Hepatocyte (in vitro differentiated cells): Measurements from ENCODE around the gene ASIC1. TPM values are rescaled to one million over a fixed set of nuclear protein-coding genes. Genes with fewer than 3 reads are reported as not detected.

ENCODE experiments used
- DNase-seq: peaks from one replicate; pipeline ENCODE4 v3.0.0-alpha.2; 2016; ENCODE audit warnings: low spot score
- H2AFZ ChIP-seq: fragments of 200-600 bp; sonication (generic); 2 replicates; pipeline ENCODE4 v1.6.0; 2016; ENCODE audit warnings: antibody characterized with exemption, mild to moderate bottlenecking
- H3K27ac ChIP-seq: fragments of 200-600 bp; sonication (generic); 2 replicates; pipeline ENCODE4 v1.5.1; 2016; ENCODE audit warnings: mild to moderate bottlenecking
- H3K27me3 ChIP-seq: fragments of 200-600 bp; sonication (generic); 2 replicates; pipeline ENCODE4 v1.6.1; 2016
- H3K36me3 ChIP-seq: fragments of 200-600 bp; sonication (generic); replicated peaks from 2 replicates; pipeline ENCODE4 v1.5.1; 2016; ENCODE audit warnings: low read depth; ENCODE audit not compliant: insufficient read depth
- H3K4me1 ChIP-seq: fragments of 200-600 bp; sonication (generic); 2 replicates; pipeline ENCODE4 v1.5.1; 2016; ENCODE audit warnings: mild to moderate bottlenecking, moderate library complexity; ENCODE audit not compliant: insufficient read depth
- H3K4me2 ChIP-seq: fragments of 200-600 bp; sonication (generic); 2 replicates; pipeline ENCODE4 v1.6.0; 2016
- H3K4me3 ChIP-seq: fragments of 200-600 bp; sonication (generic); 2 replicates; pipeline ENCODE4 v1.5.1; 2016; ENCODE audit warnings: mild to moderate bottlenecking
- H3K79me2 ChIP-seq: fragments of 200-600 bp; sonication (generic); 2 replicates; pipeline ENCODE4 v1.6.0; 2017; ENCODE audit warnings: mild to moderate bottlenecking
- H3K9me2 ChIP-seq: fragments of 200-600 bp; sonication (generic); replicated peaks from 2 replicates; pipeline ENCODE4 v1.6.0; 2017; ENCODE audit warnings: mild to moderate bottlenecking; ENCODE audit not compliant: insufficient read depth
- H3K9me3 ChIP-seq: fragments of 200-600 bp; sonication (generic); 2 replicates; pipeline ENCODE4 v1.5.1; 2016; ENCODE audit warnings: low read depth, mild to moderate bottlenecking
- H4K20me1 ChIP-seq: fragments of 200-600 bp; sonication (generic); 2 replicates; pipeline ENCODE4 v1.6.0; 2016; ENCODE audit warnings: mild to moderate bottlenecking; ENCODE audit not compliant: insufficient read depth, poor library complexity, severe bottlenecking
- EZH2 ChIP-seq: fragments of 200-600 bp; sonication (generic); IDR thresholded peaks from 2 replicates; pipeline ENCODE4 v1.6.1; 2016; ENCODE audit warnings: antibody characterized with exemption, mild to moderate bottlenecking, borderline replicate concordance
- EZH2phosphoT487 ChIP-seq: fragments of 200-600 bp; sonication (generic); IDR thresholded peaks from one replicate; pipeline ENCODE4 v1.6.1; 2018; ENCODE audit warnings: antibody characterized with exemption, mild to moderate bottlenecking, low read depth, moderate library complexity; ENCODE audit not compliant: unreplicated experiment, severe bottlenecking
- WGBS: methylation state at CpG from one replicate; pipeline ENCODE4 v1.1.6; 2016; ENCODE audit warnings: low lambda C conversion rate; ENCODE audit errors: missing lambda C conversion rate; 5-methylcytosine and 5-hydroxymethylcytosine counted together
- polyA plus RNA-seq: library from polyadenylated mRNA; unstranded; fragments of >200 nt; fragmentation: Nextera tagmentation; extraction: Ambion mirVana; gene quantifications from 2 replicates; pipeline ENCODE4 v1.2.1, GENCODE V29; 2016
- total RNA-seq: library from RNA; depleted of rRNA; stranded (reverse); fragments of >200 nt; gene quantifications from 2 replicates; pipeline ENCODE4 v1.2.3, GENCODE V29; 2014
- TF ChIP-seq, protein P1 (sequence below): fragments of 200-600 bp; sonication (generic); IDR thresholded peaks from 2 replicates; pipeline ENCODE4 v1.5.1; 2016; ENCODE audit warnings: antibody characterized with exemption, mild to moderate bottlenecking; ENCODE audit not compliant: poor library complexity

ASIC1 gene
- total and polyA plus RNA-seq, 2 experiments from 2014 or later = 2.4 to 4.6 TPM

DNA sequence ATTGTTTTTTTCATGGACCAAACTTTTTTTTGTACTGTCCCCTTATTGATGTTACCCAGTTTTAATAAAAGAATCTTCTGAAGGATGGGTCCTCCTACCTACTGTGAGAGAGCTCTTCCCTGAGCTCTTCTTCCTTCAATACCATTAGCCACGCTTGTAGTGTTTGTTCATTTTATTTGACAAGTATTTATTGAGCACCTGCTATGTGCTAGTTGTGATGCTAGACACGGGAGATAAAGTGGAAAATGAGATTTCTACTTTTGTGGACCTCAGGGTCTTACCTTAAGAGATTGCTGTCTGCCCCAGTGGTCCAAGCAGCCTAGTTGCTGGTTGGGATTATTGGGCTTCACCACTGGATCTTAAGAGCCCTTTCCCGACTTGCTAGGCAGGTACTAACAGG lies 43.2 kb downstream of the ASIC1 start:
- Histone ChIP-seq H2AFZ (no peak overlapping the region), H4K20me1 (no peaks in the 10 kb centered on the region), H3K4me2 (no peak overlapping the region), H3K4me3 (no peak overlapping the region), H3K79me2 (peaks cover 2% of the 10 kb centered on the region), H3K36me3 (no peaks in the 10 kb centered on the region), H3K9me2 (no peaks in the 10 kb centered on the region), H3K27ac (no peak overlapping the region), H3K27me3 (no peaks in the 10 kb centered on the region), H3K4me1 (peaks cover 25% of the 10 kb centered on the region), H3K9me3 (no peaks in the 10 kb centered on the region)
- WGBS = 83% methylated on average over 3 of the region's 3 CpGs
- DNase-seq = no peak
- TF ChIP-seq EZH2phosphoT487 = no peak
- TF ChIP-seq, protein P1, sequence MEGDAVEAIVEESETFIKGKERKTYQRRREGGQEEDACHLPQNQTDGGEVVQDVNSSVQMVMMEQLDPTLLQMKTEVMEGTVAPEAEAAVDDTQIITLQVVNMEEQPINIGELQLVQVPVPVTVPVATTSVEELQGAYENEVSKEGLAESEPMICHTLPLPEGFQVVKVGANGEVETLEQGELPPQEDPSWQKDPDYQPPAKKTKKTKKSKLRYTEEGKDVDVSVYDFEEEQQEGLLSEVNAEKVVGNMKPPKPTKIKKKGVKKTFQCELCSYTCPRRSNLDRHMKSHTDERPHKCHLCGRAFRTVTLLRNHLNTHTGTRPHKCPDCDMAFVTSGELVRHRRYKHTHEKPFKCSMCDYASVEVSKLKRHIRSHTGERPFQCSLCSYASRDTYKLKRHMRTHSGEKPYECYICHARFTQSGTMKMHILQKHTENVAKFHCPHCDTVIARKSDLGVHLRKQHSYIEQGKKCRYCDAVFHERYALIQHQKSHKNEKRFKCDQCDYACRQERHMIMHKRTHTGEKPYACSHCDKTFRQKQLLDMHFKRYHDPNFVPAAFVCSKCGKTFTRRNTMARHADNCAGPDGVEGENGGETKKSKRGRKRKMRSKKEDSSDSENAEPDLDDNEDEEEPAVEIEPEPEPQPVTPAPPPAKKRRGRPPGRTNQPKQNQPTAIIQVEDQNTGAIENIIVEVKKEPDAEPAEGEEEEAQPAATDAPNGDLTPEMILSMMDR = no peak
- no peak for TF ChIP-seq EZH2

DNA sequence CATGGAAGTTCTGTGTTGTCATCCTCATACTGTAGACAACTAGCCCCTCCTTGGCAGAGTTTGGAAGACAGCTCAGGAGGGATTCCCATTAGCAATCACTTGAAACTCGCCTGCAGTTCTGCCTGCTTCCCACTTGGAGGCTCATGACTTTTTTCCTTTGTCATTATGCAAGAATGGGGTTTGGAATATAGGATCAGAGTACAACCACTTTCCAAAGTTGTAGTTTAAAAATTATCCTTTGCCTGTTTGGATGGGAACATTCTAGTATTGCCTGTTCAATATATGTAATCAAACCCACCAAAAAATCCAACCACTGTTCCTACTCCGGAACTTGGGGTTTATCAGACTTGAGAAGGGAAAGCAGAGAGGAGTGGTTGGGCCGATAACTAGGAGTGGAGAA lies 44.3 kb downstream of the ASIC1 start:
- Histone ChIP-seq H2AFZ (no peak overlapping the region), H3K4me3 (no peak overlapping the region), H4K20me1 (no peaks in the 10 kb centered on the region), H3K4me2 (no peak overlapping the region), H3K27me3 (no peaks in the 10 kb centered on the region), H3K36me3 (no peaks in the 10 kb centered on the region), H3K4me1 (peaks cover 25% of the 10 kb centered on the region), H3K79me2 (peaks cover 2% of the 10 kb centered on the region), H3K27ac (peak overlapping the region; percentile 11), H3K9me3 (no peaks in the 10 kb centered on the region), H3K9me2 (no peaks in the 10 kb centered on the region)
- 69% methylated on average over 3 of the region's 3 CpGs for WGBS
- peak; percentile 62 for DNase-seq
- TF ChIP-seq, protein P1 = peak; percentile 50
- TF ChIP-seq EZH2 (no peak), EZH2phosphoT487 (no peak)

DNA sequence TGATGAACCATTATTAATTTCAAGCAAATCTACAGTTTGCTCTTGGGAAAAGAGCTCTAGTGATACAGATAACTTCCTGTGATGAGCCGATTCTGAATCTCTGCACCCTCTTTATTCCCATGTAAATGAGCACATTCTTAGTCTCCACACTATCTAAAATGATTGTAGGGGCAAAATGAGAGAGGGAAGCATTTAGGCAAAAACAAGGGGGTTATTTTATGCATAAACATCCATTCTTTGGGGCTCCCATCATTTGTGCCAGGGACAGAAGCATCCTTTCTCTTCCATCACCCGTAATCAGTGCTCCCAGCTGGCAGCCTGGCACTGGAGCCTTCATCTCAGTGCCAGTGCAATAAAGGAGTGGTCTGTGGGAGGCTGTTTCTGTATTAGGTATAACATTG lies 44.7 kb downstream of the ASIC1 start:
- no peak for DNase-seq
- H3K36me3 ChIP-seq = no peaks in the 10 kb centered on the region
- H2AFZ ChIP-seq = no peak overlapping the region
- TF ChIP-seq EZH2phosphoT487 = no peak
- no peak for TF ChIP-seq EZH2
- TF ChIP-seq, protein P1 = no peak
- no peak overlapping the region for H3K4me2 ChIP-seq
- H3K4me1 ChIP-seq = peaks cover 25% of the 10 kb centered on the region
- no peaks in the 10 kb centered on the region for H4K20me1 ChIP-seq
- H3K79me2 ChIP-seq = peaks cover 2% of the 10 kb centered on the region
- H3K9me3 ChIP-seq = no peaks in the 10 kb centered on the region
- H3K9me2 ChIP-seq = no peaks in the 10 kb centered on the region
- 92% methylated on average over 2 of the region's 2 CpGs for WGBS
- peak overlapping the region; percentile 11 for H3K27ac ChIP-seq
- H3K27me3 ChIP-seq = no peaks in the 10 kb centered on the region
- H3K4me3 ChIP-seq = no peak overlapping the region

DNA sequence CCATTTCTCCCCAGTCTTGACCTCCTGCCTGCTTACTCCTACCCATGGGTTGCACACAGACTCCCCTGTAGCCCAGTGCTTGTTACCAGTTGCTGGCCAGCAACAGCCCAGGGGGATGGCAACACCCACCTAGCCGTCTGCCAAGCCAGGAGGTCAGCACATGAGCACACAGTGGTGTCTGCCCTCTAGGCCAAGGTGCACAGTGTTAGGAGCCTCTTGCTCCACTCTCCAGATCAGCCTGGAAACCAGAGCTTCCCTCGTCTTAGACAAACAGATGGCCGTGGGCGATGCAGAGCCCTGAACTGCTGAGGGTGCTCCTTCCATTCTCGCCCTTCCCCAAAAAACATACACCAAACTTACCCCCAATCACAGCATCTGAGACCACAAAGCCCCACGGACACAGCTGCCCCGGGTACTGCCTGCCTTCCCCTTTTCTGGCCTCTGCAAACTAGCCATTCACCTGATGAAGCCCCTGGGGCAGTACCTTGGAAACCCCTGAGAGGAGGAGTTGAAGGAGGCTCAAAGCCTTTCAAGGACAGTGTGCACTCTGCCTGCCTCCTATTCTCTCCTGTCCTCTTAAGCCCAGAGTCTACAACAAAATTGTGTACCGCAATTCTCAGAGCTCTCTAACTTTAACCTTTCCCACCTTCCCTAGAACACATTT lies 45.4 kb downstream of the ASIC1 start:
- H3K27ac ChIP-seq = peak overlapping the region; percentile 84
- peaks cover 25% of the 10 kb centered on the region for H3K4me1 ChIP-seq
- no peak overlapping the region for H3K4me2 ChIP-seq
- H3K9me3 ChIP-seq = no peaks in the 10 kb centered on the region
- peaks cover 2% of the 10 kb centered on the region for H3K79me2 ChIP-seq
- H2AFZ ChIP-seq = no peak overlapping the region
- DNase-seq = no peak
- no peaks in the 10 kb centered on the region for H3K27me3 ChIP-seq
- TF ChIP-seq, protein P1 = no peak
- TF ChIP-seq EZH2 = no peak
- TF ChIP-seq EZH2phosphoT487 = no peak
- WGBS = 73% methylated on average over 8 of the region's 8 CpGs
- no peak overlapping the region for H3K4me3 ChIP-seq
- no peaks in the 10 kb centered on the region for H3K9me2 ChIP-seq
- no peaks in the 10 kb centered on the region for H3K36me3 ChIP-seq
- no peaks in the 10 kb centered on the region for H4K20me1 ChIP-seq
